Pulmonary artery endothelial cell (primary cell): ENCODE results near the gene SPOCK2. TPM values are rescaled to one million over a fixed set of nuclear protein-coding genes. Genes with fewer than 3 reads are reported as not detected.
"Not testable (repeated sequence)": the region's sequence is repeated elsewhere in the genome, so short reads cannot be mapped to it uniquely, and the experiment has no call there.

ENCODE experiments used
- DNase-seq: peaks from one replicate; pipeline ENCODE4 v3.0.0-alpha.2; 2011; ENCODE audit warnings: low read depth, low spot score
- total RNA-seq: library from RNA; depleted of rRNA; stranded (reverse); fragments of >200 nt; gene quantifications from 2 replicates; pipeline ENCODE4 v1.2.3, GENCODE V29; 2014

Gene SPOCK2
- total RNA-seq, 1 donor from 2014 or later = 0.20 TPM

DNA sequence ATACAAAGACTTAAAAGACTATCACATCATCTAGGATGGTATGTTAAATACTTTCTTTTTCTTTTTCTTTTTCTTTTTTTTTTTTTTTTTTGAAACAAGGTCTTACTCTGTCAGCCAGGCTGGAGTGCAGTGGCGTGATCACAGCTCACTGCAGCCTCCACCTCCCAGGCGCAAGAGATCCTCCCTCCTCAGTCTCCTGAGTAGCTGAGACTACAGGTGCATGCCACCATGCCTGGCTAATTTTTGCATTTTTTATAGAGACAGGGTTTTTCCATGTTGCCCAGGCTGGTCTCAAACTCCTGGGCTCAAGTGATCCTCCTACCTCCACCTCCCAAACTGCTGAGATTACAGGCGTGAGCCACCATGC is 19.6 kb upstream of the SPOCK2 start:
- not testable (repeated sequence) for DNase-seq

DNA sequence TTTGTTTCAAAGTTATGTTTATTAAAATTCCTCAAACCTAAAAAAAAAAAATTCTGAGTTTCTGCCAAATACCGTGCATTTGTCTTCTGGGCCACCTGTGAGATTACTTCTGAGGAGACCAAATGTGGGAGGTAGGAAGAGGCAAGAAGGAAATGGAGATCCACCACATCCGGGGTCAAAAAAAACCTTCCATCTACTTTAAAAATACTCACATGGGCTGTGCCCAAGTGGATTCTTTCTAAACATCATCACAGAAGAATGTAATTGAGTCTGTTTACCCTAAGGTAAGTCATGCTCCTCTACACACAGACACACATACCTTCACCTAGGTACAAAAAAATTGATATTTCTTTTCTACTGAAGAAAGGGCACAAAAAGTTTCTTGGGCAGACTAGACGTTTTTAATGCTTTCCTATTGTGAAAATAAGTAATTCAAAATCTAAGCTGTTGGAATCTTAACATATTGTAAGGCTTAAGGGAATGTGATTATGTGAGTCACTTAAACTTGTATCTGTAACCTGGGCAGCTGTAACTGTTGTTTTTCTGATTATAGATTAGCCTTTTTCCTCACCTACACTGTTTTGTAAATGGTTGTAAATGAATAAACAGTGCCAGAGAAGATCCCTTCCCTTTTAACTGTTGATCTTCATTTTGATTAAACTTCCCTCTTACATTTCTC is 19.1 kb upstream of the SPOCK2 start:
- DNase-seq = no peak

DNA sequence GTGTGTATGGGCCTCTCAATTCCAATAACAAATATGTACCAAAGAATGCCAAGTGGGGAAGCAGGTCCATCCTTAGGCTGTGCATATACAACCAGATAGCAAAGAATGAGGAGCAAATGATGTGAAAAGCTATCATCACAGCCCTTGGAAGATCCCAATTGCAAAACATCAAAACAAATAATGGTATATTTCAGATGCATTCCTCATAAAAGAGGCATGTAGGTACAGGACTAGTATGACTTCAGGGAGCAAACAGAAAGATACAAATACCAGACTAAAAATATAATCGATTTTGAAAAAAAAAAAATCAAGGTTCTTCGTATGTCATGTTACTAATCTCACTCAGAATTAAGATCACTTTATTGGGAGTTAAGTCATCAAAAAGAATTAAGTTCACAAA is 18.5 kb upstream of the SPOCK2 start:
- DNase-seq = no peak

DNA sequence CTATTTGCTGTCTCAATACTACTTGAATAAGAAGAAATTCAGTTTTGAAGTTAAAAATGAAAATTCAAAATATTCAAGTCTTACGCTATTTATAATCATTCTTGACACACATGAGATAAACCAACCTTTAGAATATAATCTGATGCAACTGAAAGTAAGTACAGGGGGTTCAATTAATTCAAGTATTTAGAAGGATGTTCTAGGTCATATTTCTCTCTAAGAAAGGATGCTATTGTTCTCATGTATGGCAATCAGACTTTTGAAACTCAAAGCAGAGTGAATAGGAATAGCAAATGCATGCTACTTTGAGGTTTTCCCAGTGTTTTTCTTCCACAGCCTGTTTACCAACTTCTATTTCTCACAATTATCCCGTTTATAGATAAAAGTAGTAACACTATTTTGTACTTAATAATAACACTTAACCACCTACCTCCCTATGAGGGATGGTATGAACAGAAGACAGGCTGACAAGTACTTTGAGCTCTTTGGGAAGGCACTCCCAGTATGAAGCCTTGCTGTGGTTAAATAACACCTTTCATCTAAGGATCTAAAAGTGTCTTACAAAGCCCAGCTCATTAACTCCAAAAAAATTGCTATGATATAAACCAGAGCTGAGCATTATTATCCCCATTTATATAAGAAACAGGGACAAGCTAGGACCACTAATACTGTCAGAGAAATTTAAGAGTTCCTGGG is 18.0 kb upstream of the SPOCK2 start:
- no peak for DNase-seq

DNA sequence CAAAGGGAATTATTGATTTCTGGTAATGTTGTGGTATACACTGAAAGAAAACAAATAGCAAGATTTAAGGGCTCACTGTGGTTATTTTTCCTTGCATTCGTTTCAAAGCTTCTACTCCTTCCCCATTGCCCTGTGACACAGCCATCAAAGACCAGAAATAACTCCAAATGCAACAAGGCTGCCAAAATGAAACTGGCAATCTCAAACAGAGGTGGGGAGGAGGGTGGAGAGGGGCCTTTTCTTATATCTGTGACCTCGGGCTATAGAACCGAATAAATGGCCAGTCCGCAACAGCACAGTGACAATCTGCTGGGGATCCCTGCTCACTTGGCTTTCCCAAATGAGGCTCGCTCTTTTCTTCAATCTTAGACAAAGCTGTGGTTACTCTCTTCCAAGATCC is 17.4 kb upstream of the SPOCK2 start:
- no peak for DNase-seq

DNA sequence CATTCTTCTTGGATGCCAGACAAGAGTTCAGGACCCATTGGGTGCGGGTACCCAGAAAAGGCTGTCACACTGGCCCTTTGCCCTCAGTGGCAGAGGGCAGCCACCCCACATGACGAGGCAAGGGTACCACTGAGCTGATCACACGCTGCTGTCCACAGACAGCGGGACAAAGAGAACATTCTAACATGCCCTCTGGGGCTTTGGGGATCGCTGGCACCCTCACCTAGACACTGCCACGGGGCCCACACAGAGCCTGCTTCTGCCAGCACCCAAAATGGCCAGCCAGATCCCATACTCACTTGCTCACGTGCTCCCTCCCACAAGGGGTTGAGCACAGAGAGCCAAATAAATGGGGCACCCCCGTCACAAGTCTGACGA is 16.7 kb upstream of the SPOCK2 start:
- DNase-seq = no peak

DNA sequence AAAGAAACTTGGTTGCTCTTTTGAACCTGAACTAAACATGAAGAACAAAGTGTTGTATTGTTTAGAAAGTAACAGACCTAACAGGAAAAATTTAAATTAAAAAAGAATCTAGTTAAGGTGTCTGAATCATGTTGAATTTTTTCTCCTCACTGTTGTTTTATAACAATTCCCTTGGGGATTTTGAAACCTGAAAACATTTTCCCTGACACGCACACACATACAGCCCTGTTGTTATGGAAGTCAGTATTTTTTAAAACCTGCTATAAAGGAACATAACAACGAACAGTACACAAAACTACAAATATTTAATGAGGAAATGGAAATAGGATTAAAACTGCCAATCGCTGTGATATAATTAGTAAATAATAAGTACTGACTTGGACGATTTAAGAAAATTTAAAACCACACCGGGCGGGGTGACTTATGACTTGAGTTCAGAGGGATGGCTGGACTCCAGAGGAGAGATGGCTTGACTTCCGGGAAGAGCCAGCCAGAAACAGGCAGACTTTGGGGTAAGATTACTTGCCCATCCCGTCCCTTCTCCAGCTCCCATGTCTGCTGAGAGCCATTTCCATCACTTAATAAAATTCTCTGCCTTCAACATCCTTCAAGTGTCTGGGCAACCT is 16.2 kb upstream of the SPOCK2 start:
- no peak for DNase-seq

DNA sequence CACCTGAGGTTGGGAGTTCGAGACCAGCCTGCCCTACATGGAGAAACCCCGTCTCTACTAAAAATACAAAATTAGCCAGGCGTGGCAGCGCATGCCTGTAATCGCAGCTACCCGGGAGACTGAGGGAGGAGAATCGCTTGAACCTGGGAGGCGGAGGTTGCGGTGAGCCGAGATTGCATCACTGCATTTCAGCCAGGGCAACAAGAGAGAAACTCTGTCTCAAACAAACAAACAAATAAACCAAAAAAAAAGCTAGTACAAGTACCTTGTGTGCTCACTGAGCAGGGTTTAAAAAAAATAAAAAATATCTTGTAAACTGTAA is 11.2 kb upstream of the SPOCK2 start:
- DNase-seq = no peak

DNA sequence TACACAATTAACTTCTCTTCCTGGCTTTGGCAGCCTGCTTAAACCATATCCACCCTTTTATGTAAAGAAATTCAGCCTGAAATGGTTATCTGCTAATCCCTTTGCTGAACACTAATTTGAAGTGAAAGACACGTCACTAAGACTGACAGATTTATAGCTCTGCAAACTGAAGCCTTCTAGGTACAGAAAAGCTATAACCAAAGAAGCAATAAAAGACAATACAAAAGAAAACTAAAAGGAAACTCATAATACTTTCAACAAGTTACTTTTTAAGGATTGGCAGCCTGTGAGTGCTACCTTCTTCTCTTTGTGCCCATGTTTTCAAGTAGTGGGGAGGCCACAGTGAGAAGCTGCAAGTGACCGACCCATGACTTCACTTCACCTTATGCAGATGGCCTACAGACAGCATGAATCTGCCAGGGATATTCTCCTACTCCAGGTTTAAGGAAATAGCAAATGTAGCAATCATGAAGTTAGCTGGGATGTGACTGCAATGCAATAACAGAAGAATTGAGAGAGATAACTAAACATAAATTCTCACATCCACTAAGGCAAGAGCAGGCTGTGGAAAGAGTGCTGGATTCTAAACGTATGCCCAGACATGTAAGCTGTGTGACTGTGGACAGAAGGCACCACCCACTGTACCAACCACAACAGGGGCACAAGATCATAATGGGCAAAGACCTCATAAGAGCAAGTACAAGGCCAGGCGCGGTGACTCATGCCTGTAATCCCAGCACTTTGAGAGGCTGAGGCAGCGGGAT is 10.7 kb upstream of the SPOCK2 start:
- no peak for DNase-seq

DNA sequence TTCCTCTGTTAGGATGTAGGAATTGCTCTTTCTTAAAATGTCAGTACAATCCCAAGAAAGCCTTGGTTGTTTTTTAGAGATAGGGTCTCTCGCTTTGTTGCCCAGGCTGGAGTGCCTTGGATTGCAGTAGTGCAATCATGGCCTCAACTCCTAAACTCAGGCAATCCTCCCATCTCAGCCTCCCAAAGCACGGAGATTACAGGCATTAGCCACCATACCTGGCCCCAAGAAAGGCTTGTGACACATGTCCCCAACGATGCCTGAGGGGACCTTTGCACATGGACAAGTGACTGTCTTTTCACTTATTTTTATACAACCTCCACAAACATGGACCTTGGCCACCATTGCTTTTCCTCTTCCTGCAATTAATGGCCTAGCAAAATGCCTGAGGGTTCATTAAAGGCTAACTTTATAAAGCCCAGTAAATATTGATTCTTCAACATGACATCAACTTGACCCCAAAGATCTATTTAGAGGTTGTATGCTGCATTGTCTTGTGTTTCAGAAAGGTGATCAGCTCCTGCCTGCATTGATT is 10.0 kb upstream of the SPOCK2 start:
- DNase-seq = no peak

DNA sequence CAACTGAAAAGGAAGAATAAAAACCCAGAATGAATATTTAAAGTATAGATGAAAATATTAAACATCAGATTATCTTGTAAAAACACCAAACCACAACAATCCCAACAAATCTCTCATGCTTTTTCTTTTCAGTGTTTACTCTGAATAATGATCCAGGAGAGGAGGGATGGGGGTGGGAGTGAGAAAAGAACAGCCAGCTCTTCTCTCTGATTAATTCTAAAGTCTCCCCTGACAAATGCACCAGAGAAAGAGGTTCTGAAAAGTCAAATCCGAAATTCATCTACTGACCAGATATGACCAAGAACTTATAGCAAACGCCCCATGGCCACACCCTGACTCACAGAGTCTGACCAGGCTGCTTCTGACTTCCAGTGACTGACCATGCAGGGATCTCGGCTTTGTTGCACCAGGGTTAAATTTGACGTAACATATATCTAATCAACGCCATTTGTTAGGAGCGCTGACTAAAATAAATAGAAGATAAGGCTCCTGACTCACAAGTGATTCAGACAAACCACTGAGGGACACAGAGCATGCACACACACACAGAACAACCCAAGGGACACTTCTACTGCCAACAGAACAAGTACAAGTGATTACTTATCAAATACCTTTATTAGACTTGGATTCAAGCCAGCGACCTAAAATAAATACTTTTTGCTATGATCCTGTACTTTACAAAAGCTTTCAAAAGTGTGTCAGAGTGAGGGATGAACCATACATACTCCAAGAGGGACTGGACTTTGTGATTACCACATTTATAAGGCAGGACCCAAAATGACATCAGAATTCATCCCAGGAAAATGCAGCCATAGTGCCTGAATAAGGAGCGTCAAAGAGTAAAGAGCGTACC is 9.3 kb upstream of the SPOCK2 start:
- peak; percentile 10 for DNase-seq

DNA sequence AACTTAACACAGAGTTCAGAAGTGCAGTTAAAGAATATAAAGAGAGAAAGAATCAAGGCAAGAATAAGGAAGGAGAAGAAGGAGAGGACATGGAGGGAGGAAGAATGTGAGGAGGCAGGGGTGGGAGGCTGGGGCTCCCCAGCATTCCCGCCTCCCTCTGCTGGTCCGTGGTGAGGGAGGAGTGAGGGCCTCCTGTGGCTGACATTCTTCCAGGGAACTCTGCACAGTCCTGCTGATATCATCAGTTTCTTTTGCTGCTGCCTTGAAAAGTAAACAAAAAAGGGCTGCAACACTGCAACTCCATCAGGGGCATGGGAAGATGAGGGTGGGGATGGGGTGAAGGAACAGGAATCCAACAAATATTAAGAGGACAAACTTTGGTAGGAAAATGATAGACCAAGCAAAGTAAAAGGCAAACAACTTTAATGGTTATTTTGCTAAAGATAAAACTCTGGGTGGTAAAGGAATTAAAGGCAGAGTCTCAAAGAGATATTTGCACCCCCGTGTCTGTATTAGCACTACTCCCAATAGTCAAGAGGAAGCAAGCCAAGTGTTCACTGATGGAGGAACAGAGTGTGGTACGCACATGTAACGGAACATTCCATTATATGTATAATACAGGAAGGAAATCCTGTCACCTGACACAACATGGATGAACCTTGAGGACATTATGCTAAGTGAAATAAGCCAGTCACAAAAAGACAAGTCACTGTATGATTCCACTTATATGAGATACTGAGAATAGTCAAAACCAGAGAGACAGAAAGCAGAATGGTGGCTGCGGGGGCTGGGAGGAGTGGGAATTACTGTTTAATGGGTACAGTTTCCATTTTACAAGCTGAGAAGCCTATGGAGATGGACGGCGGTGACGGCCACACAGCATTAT is 8.0 kb upstream of the SPOCK2 start:
- DNase-seq = no peak

DNA sequence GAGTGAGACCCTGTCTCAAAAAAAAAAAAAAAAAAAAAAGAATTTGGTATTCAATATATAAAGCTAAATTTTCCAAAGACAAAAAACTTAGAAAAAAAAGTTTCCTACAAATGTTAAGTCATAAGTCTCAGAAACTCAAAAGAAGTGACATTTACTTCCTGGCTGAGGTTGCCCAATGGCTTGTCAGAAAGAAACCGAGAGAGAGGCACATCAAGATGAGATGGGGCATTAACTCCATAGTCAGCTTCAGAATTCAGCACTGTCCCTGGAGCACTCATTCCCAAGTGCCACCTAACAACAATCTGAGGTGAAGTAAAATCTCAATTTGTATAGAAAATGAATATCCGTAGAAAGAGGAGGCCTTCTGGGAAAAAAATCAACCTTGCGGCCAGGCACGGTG is 6.8 kb upstream of the SPOCK2 start:
- DNase-seq = no peak

DNA sequence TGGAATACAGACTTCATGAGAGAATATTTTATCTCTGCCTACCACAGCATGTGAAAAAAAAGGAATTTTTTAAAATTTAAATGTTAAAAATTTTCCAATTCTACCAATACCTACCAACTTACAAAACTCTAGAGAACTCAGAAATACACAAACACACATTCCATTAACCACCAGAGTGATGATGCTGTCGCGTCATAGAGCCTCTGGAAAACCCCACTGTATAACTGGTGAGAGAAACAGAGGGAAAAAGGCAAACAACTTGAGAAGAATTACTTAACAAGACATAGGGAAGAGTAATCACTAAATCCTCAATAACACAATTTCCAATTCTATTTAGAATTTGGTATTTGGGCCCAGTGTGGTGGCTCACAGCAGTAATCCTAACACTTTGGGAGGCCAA is 6.2 kb upstream of the SPOCK2 start:
- no peak for DNase-seq

DNA sequence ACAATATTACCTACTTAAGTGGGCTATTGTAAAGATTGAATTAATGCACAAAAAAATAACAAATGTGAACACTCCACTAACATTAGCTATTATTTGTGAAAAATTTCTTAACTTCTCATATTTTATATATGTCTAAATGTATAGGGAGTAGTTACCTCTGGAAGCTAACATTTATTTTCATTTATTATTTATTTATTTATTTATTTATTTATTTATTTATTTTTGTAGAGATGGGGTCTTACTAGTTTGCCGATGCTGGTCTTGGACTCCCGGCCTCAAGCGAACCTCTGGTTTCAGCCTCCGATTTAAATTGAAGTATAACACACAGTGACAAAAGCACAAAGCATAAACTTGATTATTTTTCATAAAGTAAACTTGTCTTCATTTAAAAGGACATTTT is 5.1 kb upstream of the SPOCK2 start:
- no peak for DNase-seq

DNA sequence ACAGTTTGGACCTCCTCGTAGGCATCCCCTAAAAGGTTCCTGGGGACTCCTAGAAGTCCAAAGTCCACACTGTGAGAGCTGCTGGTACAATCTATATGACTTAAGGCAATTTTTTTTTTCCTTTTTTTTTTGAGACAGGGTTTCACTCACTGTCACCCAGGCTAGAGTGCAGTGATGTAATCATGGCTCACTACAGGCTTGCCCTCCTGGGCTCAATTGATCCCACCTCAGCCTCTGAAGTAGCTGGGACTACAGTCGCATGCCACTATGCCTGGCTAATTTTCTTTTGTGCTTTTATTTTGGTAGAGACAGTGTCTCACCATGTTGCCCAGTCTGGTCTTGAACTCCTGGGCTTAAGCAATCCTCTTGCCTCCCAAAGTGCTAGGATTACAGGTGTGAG is 4.6 kb upstream of the SPOCK2 start:
- DNase-seq = no peak

DNA sequence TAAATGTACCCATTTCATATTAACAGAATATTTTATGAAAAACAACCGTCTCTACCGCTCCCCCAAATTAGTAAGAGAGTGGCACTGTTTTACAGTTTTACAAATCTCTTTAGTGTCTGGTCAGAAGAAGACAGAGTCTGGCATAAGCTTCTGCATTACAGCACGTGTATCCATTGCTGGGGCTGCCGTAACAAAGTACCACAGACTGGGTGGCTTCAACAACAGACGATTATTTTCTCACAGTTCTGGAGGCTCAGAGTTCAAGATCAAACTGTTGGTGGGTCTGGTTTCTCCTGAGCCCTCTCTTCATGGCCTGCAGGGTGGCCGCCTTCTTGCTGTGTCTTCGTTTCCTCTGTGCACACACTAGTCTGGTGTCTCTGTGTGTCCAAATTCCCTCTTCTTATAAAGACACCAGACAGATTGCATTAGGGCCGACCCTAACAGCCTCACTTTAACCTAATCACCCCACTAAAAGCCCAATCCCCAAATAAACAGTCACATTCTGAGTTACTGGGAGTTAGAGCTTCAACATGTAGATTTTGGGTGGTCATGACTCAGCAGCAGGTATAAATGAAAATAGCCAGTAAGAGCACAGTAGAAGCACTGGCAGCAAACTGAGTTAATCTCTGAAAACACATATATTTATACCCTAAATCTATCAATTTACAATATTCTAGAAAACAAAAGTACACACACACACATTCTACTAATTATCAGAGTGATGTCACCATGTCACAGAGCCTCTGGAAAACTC is 4.0 kb upstream of the SPOCK2 start:
- no peak for DNase-seq

DNA sequence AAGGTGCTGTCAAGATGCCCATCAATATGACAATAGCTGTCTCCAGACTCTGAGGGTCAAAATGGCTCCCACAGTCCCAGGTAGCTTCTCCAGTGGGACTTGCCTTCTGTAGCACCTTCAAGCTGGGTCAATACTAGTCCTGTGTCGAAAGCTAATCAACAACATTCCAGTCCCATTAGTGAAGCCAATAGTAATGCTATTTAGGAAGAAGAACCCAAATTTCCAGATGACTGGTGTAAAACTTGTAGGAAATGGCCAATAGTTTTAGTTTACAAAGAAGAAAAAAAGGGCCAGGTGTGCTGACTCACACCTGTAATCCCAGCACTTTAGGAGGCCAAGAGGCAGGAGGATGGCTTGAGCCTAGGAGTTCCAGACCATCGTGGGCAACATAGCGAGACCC is 2.0 kb upstream of the SPOCK2 start:
- no peak for DNase-seq

DNA sequence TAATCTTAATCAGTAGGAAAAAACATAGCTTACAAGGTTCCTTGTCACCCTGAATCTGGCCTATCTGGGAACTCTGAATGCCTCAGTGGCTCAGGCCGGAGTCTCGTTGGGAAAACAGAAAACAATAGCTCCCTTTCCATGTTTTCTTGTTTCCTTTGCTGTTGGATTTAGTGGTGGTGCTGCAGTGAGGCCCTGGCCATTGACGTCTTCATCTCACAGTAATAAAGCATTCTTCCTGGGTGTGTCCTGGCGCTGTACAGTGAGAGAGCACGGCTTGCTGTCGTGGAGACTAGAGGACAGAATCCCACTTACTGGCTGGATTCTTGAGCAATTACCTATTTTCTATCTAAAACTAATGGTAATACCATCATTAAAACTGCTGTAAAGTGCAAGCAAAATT is 1.3 kb upstream of the SPOCK2 start:
- no peak for DNase-seq
